B cell (primary cell): ENCODE results near the gene PDGFRB. TPM values are rescaled to one million over a fixed set of nuclear protein-coding genes. Genes with fewer than 3 reads are reported as not detected.

Source experiments
- ATAC-seq: fragments of 200-7000 bp; cut with Tn5 transposase; one replicate; pipeline ENCODE4 v1.10.0; 2021; ENCODE audit warnings: low read depth, mild to moderate bottlenecking, moderate number of reproducible peaks, moderate library complexity
- CTCF ChIA-PET: fragments of 350-600 bp; sonication (Branson Sonifier 250); formaldehyde crosslinking; loops from one replicate; lab custom pipeline; 2021; ENCODE audit warnings: antibody characterized with exemption, inconsistent platforms; lab: Charles Lee
- POLR2A ChIA-PET: fragments of 350-600 bp; sonication (Branson Sonifier 250); formaldehyde crosslinking; loops from one replicate; lab custom pipeline; 2021; ENCODE audit warnings: antibody characterized with exemption; lab: Charles Lee
- DNase-seq: peaks from one replicate; pipeline ENCODE4 v3.0.0; 2013
- H2AFZ ChIP-seq: 2 replicates; pipeline ENCODE4 v1.6.1; 2012; ENCODE audit warnings: mild to moderate bottlenecking, low read depth, low read length; ENCODE audit not compliant: insufficient read depth, poor library complexity, severe bottlenecking
- H3K27ac ChIP-seq, 2 donors: 1 replicate in 1 of 2; 2 replicates in 1 of 2; pipeline ENCODE4 v1.5.1; 2012 to 2013; ENCODE audit warnings: low read length in 2 of 2, mild to moderate bottlenecking in 2 of 2, moderate library complexity in 1 of 2
- H3K27me3 ChIP-seq, 4 experiments: fragments of 200-600 bp in 1 of 4; sonication (generic) in 1 of 4; replicated peaks in 1 of 4; 1 replicate in 2 of 4; 2 replicates in 2 of 4; pipeline versions ENCODE4 v1.6.1 to v1.7.0; 2013 to 2016; ENCODE audit warnings: low read length in 3 of 4, mild to moderate bottlenecking in 2 of 4, mixed read lengths in 1 of 4, moderate library complexity in 1 of 4; ENCODE audit not compliant: insufficient read depth in 4 of 4, control insufficient read depth in 3 of 4; ENCODE audit errors: control extremely low read depth in 1 of 4
- H3K36me3 ChIP-seq, 2 experiments: replicated peaks in 1 of 2; 1 replicate in 1 of 2; 2 replicates in 1 of 2; pipeline versions ENCODE4 v1.6.1 to v1.7.1; 2013; ENCODE audit warnings: low read length in 1 of 2; ENCODE audit not compliant: insufficient read depth in 2 of 2, control insufficient read depth in 1 of 2; ENCODE audit errors: control extremely low read depth in 1 of 2, extremely low read depth in 1 of 2
- H3K4me1 ChIP-seq, 2 donors: fragments of 200-600 bp in 1 of 2; sonication (generic) in 1 of 2; 1 replicate in 1 of 2; 2 replicates in 1 of 2; pipeline versions ENCODE4 v1.5.1 to v1.6.1; 2013 to 2017; ENCODE audit warnings: low read length in 2 of 2; ENCODE audit not compliant: control insufficient read depth in 2 of 2, insufficient read depth in 2 of 2
- H3K4me2 ChIP-seq: replicated peaks from 2 replicates; pipeline ENCODE3; 2012; ENCODE audit warnings: mild to moderate bottlenecking, low read depth, low read length; ENCODE audit not compliant: poor library complexity, severe bottlenecking
- H3K4me3 ChIP-seq, 5 experiments: fragments of 200-600 bp in 1 of 5; sonication (generic) in 1 of 5; 1 replicate in 3 of 5; 2 replicates in 2 of 5; pipeline versions ENCODE4 v1.5.1 to v1.7.0; 2011 to 2016; ENCODE audit warnings: low read length in 4 of 5, mild to moderate bottlenecking in 4 of 5, low read depth in 2 of 5, control low read depth in 1 of 5, moderate library complexity in 1 of 5; ENCODE audit not compliant: insufficient read depth in 1 of 5; ENCODE audit errors: control extremely low read depth in 1 of 5, extremely low read depth in 1 of 5
- H3K79me2 ChIP-seq: fragments of 200-600 bp; sonication (generic); one replicate; pipeline ENCODE4 v1.6.0; 2016; ENCODE audit warnings: low read length; ENCODE audit not compliant: control insufficient read depth, insufficient read depth
- H3K9ac ChIP-seq: fragments of 200-600 bp; sonication (generic); 2 replicates; pipeline ENCODE4 v1.6.1; 2017; ENCODE audit warnings: mild to moderate bottlenecking, low read length, moderate library complexity
- H3K9me3 ChIP-seq, 3 donors: one replicate each; pipeline versions ENCODE4 v1.6.1 to v1.7.1; 2013; ENCODE audit warnings: low read length in 2 of 3; ENCODE audit not compliant: control insufficient read depth in 2 of 3, insufficient read depth in 1 of 3; ENCODE audit errors: control extremely low read depth in 1 of 3
- H4K20me1 ChIP-seq: 2 replicates; pipeline ENCODE4 v1.6.0; 2012; ENCODE audit warnings: mild to moderate bottlenecking, low read length; ENCODE audit not compliant: insufficient read depth, control insufficient read depth, poor library complexity, severe bottlenecking
- H3K27ac Mint-ChIP-seq: one replicate; pipeline ENCODE4 v1.8.0; 2021; ENCODE audit warnings: mixed read lengths
- H3K27me3 Mint-ChIP-seq: one replicate; pipeline ENCODE4 v1.8.0; 2021; ENCODE audit warnings: mixed read lengths
- H3K4me1 Mint-ChIP-seq: one replicate; pipeline ENCODE4 v1.8.0; 2021; ENCODE audit warnings: mixed read lengths
- H3K4me3 Mint-ChIP-seq: one replicate; pipeline ENCODE4 v1.8.0; 2021; ENCODE audit warnings: mixed read lengths
- H3K9me3 Mint-ChIP-seq: one replicate; pipeline ENCODE4 v1.8.0; 2022; ENCODE audit warnings: mixed read lengths; ENCODE audit not compliant: insufficient read depth
- CTCF ChIP-seq: fragments of 200-600 bp; IDR thresholded peaks from one replicate; pipeline ENCODE4 v1.8.0; 2022; ENCODE audit warnings: antibody characterized with exemption, mild to moderate bottlenecking
- EZH2 ChIP-seq: IDR thresholded peaks from 2 replicates; pipeline ENCODE4 v1.6.1; 2012; ENCODE audit warnings: borderline replicate concordance, low read depth, mild to moderate bottlenecking, moderate library complexity, low read length; ENCODE audit not compliant: insufficient read depth, poor library complexity, severe bottlenecking
- WGBS: methylation state at CpG from one replicate; pipeline ENCODE4 v1.1.5; 2013; ENCODE audit warnings: missing lambda C conversion rate; ENCODE audit not compliant: insufficient coverage; 5-methylcytosine and 5-hydroxymethylcytosine counted together
- intact Hi-C: fragments of 100-400 bp; cut with micrococcal nuclease; formaldehyde crosslinking; loops from one replicate; pipeline ENCODE4 v1.10.0; 2022
- polyA plus RNA-seq: library from polyadenylated mRNA; depleted of rRNA; stranded (reverse); fragments of >200 nt; gene quantifications from 2 replicates; pipeline ENCODE4 v1.2.3, GENCODE V29; 2012
- total RNA-seq, 2 donors: library from RNA; stranded (reverse); fragments of 120-200 nt in 1 of 2; gene quantifications; 1 replicate in 1 of 2; 2 replicates in 1 of 2; pipeline versions ENCODE4 v1.2.3 to v1.2.4, GENCODE V29; 2013 to 2022

Gene PDGFRB
- total and polyA plus RNA-seq, 2 donors (not counting 1 experiment from before 2014, with no cell fraction given): 0.42 to 3.6 TPM

DNA sequence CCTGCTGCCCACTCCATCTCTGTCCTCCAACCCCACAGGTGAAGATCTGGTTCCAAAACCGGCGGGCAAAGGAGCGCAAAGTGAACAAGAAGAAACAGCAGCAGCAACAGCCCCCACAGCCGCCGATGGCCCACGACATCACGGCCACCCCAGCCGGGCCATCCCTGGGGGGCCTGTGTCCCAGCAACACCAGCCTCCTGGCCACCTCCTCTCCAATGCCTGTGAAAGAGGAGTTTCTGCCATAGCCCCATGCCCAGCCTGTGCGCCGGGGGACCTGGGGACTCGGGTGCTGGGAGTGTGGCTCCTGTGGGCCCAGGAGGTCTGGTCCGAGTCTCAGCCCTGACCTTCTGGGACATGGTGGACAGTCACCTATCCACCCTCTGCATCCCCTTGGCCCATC, 27.8 kb upstream of the PDGFRB start:
- Mint-ChIP-seq H3K27me3 (peaks cover 10% of the 10 kb centered on the region), H3K4me1 (no peaks in the 10 kb centered on the region), H3K9me3 (no peaks in the 10 kb centered on the region), H3K4me3 (no peak overlapping the region), H3K27ac (no peak overlapping the region)
- Histone ChIP-seq H4K20me1 (no peaks in the 10 kb centered on the region), H3K27ac (no peak overlapping the region), H3K36me3 (no peaks in the 10 kb centered on the region), H3K4me2 (no peak overlapping the region), H3K79me2 (no peaks in the 10 kb centered on the region), H3K9ac (no peak overlapping the region), H3K4me3 (no peak overlapping the region), H3K4me1 (no peaks in the 10 kb centered on the region), H3K9me3 (no peaks in the 10 kb centered on the region), H2AFZ (no peak overlapping the region), H3K27me3 (peaks cover 0 to 5% (median 2%) of the 10 kb centered on the region in 4 experiments)
- ChIA-PET CTCF (no interaction called here), POLR2A (no interaction called here)
- ATAC-seq: no peak
- TF ChIP-seq EZH2: no peak
- no peak for DNase-seq
- WGBS: 94% methylated on average over 11 of the region's 12 CpGs
- intact Hi-C loops: no loop called here

DNA sequence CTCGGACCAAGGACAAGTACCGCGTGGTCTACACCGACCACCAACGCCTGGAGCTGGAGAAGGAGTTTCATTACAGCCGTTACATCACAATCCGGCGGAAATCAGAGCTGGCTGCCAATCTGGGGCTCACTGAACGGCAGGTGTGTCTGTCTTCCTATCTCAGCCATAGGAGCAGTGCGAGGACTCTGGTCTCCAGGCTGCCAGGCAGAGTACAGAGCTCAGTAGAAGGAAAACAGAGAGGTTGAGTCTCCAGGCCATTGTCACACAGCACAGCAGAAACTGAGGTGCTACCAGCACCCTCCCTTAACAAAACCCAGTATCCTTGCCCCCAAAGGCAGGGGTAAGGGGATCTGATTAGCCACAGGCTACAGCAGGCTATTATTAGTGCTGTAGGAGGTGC, 27.1 kb upstream of the PDGFRB start:
- no peaks in the 10 kb centered on the region for H4K20me1 ChIP-seq
- no peak for ATAC-seq
- TF ChIP-seq CTCF (no peak), EZH2 (no peak)
- intact Hi-C loops: no loop called here
- CTCF ChIA-PET: no interaction called here
- H3K9me3 Mint-ChIP-seq: no peaks in the 10 kb centered on the region
- no peaks in the 10 kb centered on the region for H3K9me3 ChIP-seq
- H2AFZ ChIP-seq: no peak overlapping the region
- peaks cover 10% of the 10 kb centered on the region for H3K27me3 Mint-ChIP-seq
- no peaks in the 10 kb centered on the region for H3K79me2 ChIP-seq
- no peak overlapping the region for H3K27ac Mint-ChIP-seq
- no peak overlapping the region for H3K27ac ChIP-seq
- POLR2A ChIA-PET: no interaction called here
- H3K4me2 ChIP-seq: no peak overlapping the region
- WGBS: 98% methylated on average over 7 of the region's 10 CpGs
- no peak overlapping the region for H3K4me3 Mint-ChIP-seq
- H3K4me1 ChIP-seq: no peaks in the 10 kb centered on the region
- H3K27me3 ChIP-seq: no peaks in the 10 kb centered on the region
- no peak overlapping the region for H3K4me3 ChIP-seq
- DNase-seq: no peak
- no peak overlapping the region for H3K9ac ChIP-seq
- no peaks in the 10 kb centered on the region for H3K4me1 Mint-ChIP-seq
- H3K36me3 ChIP-seq: no peaks in the 10 kb centered on the region
